Neural cell (in vitro differentiated cells): Measurements from ENCODE around the gene GAB1. TPM values are rescaled to one million over a fixed set of nuclear protein-coding genes. Genes with fewer than 3 reads are reported as not detected.

Experiments
- H2AFZ ChIP-seq: fragments of 200-600, 300-800 bp; sonication (generic), shearing (Covaris generic); 2 replicates; pipeline ENCODE4 v1.6.0; 2014; ENCODE audit warnings: low read depth, mild to moderate bottlenecking, antibody characterized with exemption, low read length, moderate library complexity
- H3F3A ChIP-seq: fragments of 200-600 bp; shearing (Covaris generic); 2 replicates; pipeline ENCODE4 v1.6.1; 2016; ENCODE audit warnings: mild to moderate bottlenecking, moderate library complexity, mixed read lengths, antibody characterized with exemption, low read length; ENCODE audit not compliant: insufficient read depth, poor library complexity, severe bottlenecking
- H3K27ac ChIP-seq: fragments of 200-600, 300-800 bp; sonication (generic), shearing (Covaris generic); 2 replicates; pipeline ENCODE4 v1.5.1; 2014; ENCODE audit warnings: mild to moderate bottlenecking, low read length, moderate library complexity
- H3K27me3 ChIP-seq: fragments of 300-800, 200-600 bp; sonication (generic), shearing (Covaris generic); 2 replicates; pipeline ENCODE4 v1.6.0; 2014; ENCODE audit warnings: mild to moderate bottlenecking, low read depth, low read length, moderate library complexity; ENCODE audit not compliant: insufficient read depth
- H3K36me3 ChIP-seq: fragments of 300-800, 200-600 bp; sonication (generic), shearing (Covaris generic); 2 replicates; pipeline ENCODE4 v1.5.1; 2014; ENCODE audit warnings: mild to moderate bottlenecking, antibody characterized with exemption, low read length, moderate library complexity; ENCODE audit not compliant: insufficient read depth
- H3K4me2 ChIP-seq: fragments of 300-800, 200-600 bp; sonication (generic), shearing (Covaris generic); 2 replicates; pipeline ENCODE4 v1.6.0; 2014; ENCODE audit warnings: mild to moderate bottlenecking, low read length
- H3K4me3 ChIP-seq: fragments of 300-800, 200-600 bp; sonication (generic), shearing (Covaris generic); 2 replicates; pipeline ENCODE4 v1.5.1; 2014; ENCODE audit warnings: mild to moderate bottlenecking, low read length, moderate library complexity
- H3K79me2 ChIP-seq: fragments of 200-600 bp; shearing (Covaris generic); replicated peaks from 2 replicates; pipeline ENCODE4 v1.6.0; 2014; ENCODE audit warnings: mild to moderate bottlenecking, low read length, moderate library complexity; ENCODE audit not compliant: insufficient read depth
- H3K9ac ChIP-seq: fragments of 300-800, 200-600 bp; sonication (generic), shearing (Covaris generic); 2 replicates; pipeline ENCODE4 v1.6.1; 2016; ENCODE audit warnings: mild to moderate bottlenecking, low read length, mixed read lengths
- H3K9me2 ChIP-seq: fragments of 200-600 bp; shearing (Covaris generic); 2 replicates; pipeline ENCODE4 v1.6.1; 2016; ENCODE audit warnings: mild to moderate bottlenecking, low read length, mixed read lengths; ENCODE audit not compliant: insufficient read depth
- H3K9me3 ChIP-seq: fragments of 200-600, 300-800 bp; sonication (generic), shearing (Covaris generic); 2 replicates; pipeline ENCODE4 v1.6.1; 2016; ENCODE audit warnings: mild to moderate bottlenecking, mixed run types, low read length, moderate library complexity, mixed read lengths
- H4K20me1 ChIP-seq: fragments of 200-600 bp; shearing (Covaris generic); 2 replicates; pipeline ENCODE4 v1.6.1; 2016; ENCODE audit warnings: mild to moderate bottlenecking, mixed run types; ENCODE audit not compliant: insufficient read depth
- CTCF ChIP-seq: fragments of 450-650 bp; IDR thresholded peaks from 2 replicates; pipeline ENCODE4 v1.5.1; 2014; ENCODE audit warnings: antibody characterized with exemption, mild to moderate bottlenecking, moderate library complexity; ENCODE audit not compliant: poor library complexity, severe bottlenecking
- EP300 ChIP-seq: fragments of 450-650 bp; conservative IDR thresholded peaks from 2 replicates; pipeline ENCODE4 v1.6.1; 2014; ENCODE audit warnings: antibody characterized with exemption, mild to moderate bottlenecking, moderate library complexity; ENCODE audit not compliant: poor library complexity, severe bottlenecking
- EZH2 ChIP-seq: fragments of 200-600, 300-800 bp; shearing (Covaris generic), sonication (generic); IDR thresholded peaks from 2 replicates; pipeline ENCODE4 v1.6.1; 2014; ENCODE audit warnings: antibody characterized with exemption, low read length, borderline replicate concordance, mild to moderate bottlenecking; ENCODE audit not compliant: insufficient read depth, poor library complexity, severe bottlenecking
- MXI1 ChIP-seq: fragments of 450-650 bp; conservative IDR thresholded peaks from 2 replicates; pipeline ENCODE4 v1.6.1; 2014; ENCODE audit warnings: antibody characterized with exemption, mild to moderate bottlenecking; ENCODE audit not compliant: poor library complexity, severe bottlenecking
- POLR2AphosphoS5 ChIP-seq: IDR thresholded peaks from 2 replicates; pipeline ENCODE4 v1.6.1; 2012
- RAD21 ChIP-seq: fragments of 450-650 bp; conservative IDR thresholded peaks from 2 replicates; pipeline ENCODE4 v1.6.1; 2014; ENCODE audit warnings: antibody characterized with exemption, mild to moderate bottlenecking, moderate library complexity
- REST ChIP-seq: IDR thresholded peaks from 2 replicates; pipeline ENCODE4 v1.6.1; 2012; ENCODE audit warnings: borderline replicate concordance
- SMC3 ChIP-seq: fragments of 450-650 bp; conservative IDR thresholded peaks from 2 replicates; pipeline ENCODE4 v1.6.1; 2014; ENCODE audit warnings: antibody characterized with exemption, mild to moderate bottlenecking, moderate library complexity; ENCODE audit not compliant: poor library complexity
- TAF1 ChIP-seq: IDR thresholded peaks from 2 replicates; pipeline ENCODE4 v1.6.1; 2012; ENCODE audit warnings: low read depth
- polyA plus RNA-seq: library from polyadenylated mRNA; depleted of rRNA; stranded (reverse); fragments of >200 nt; gene quantifications from 2 replicates; pipeline ENCODE4 v1.2.3, GENCODE V29; 2014

GAB1 gene
- polyA plus RNA-seq, 1 donor from 2014 or later, result 2.4 TPM

GRCh38 chr4:143382596-143382995 lies 45.9 kb downstream of the GAB1 start:
- Histone ChIP-seq H3K9me3 (no peaks in the 10 kb centered on the region), H3K4me2 (no peak overlapping the region), H3K27me3 (no peaks in the 10 kb centered on the region), H3K27ac (no peak overlapping the region), H3K79me2 (no peaks in the 10 kb centered on the region), H2AFZ (no peak overlapping the region), H3K4me3 (no peak overlapping the region), H3F3A (no peaks in the 10 kb centered on the region), H3K36me3 (no peaks in the 10 kb centered on the region), H4K20me1 (no peaks in the 10 kb centered on the region), H3K9me2 (no peaks in the 10 kb centered on the region), H3K9ac (no peak overlapping the region)
- TF ChIP-seq CTCF, result no peak
- TF ChIP-seq SMC3, result no peak
- no peak for TF ChIP-seq MXI1

- H3K79me2 ChIP-seq, result no peaks in the 10 kb centered on the region
These were observed 46.4 kb downstream of the GAB1 start for GRCh38 chr4:143383005-143383574.

More at GRCh38 chr4:143383005-143383574, 46.4 kb downstream of the GAB1 start:
- Histone ChIP-seq H3K4me3 (no peak overlapping the region), H3K9me3 (no peaks in the 10 kb centered on the region), H3K9me2 (no peaks in the 10 kb centered on the region), H3K9ac (no peak overlapping the region), H3K36me3 (no peaks in the 10 kb centered on the region), H3F3A (no peaks in the 10 kb centered on the region), H3K4me2 (no peak overlapping the region), H4K20me1 (no peaks in the 10 kb centered on the region), H3K27ac (no peak overlapping the region), H3K27me3 (no peaks in the 10 kb centered on the region), H2AFZ (no peak overlapping the region)
- TF ChIP-seq MXI1 (no peak), POLR2AphosphoS5 (no peak), REST (no peak), CTCF (no peak), EZH2 (no peak), TAF1 (no peak), SMC3 (no peak), EP300 (no peak), RAD21 (no peak)
